Hepatic stellate cell (primary cell): ENCODE data around the gene USP2.
A peak's percentile ranks its signal among the peaks of the same experiment; 100 is the strongest.

Experiments used
- DNase-seq: peaks from one replicate; pipeline ENCODE4 v3.0.0; 2011; ENCODE audit warnings: low spot score

Gene USP2

GRCh38 chr11:119363081-119363850 lies 18.2 kb downstream of the USP2 start:
- DNase-seq, result no peak

- no peak for DNase-seq
Observed at GRCh38 chr11:119362741-119363080, 18.8 kb downstream of the USP2 start.

GRCh38 chr11:119361941-119362725 lies 19.4 kb downstream of the USP2 start:
- DNase-seq, result no peak

DNA sequence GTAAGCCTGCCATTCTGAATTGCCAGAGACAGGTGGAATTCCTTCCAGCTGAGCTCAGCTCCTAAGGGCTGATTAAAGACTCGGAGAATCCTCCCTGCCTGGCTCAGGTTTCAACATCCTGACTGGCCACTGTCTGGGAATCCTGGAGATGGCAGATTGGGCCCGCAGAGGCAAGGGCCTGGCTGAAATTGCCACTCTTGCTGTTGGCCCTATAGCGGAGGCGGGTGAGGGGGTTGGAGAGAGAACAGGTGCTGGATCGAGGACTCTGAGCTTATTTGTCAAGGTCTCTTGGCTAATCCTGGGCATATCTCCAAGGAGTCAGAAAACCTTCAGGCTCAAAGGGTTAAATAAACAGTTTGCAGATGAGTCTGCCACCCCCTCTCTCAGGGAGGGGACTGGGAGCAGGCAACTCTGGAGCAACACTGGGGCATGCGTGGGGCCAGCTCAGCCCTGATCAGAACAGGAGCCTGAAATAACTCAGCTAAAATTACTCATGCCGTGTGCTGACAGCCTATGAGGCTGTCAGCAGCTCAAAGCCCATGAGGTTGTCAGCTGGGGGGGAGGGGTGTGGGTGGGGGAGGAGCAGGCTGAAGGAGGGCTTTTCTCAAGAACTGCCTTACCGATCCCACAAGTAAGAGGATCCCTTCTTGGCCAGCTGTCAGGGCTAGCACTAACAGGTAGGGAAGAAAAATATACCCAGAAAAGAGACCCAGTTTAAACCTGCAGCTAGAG lies 20.3 kb downstream of the USP2 start:
- peak; percentile 80 for DNase-seq

DNA sequence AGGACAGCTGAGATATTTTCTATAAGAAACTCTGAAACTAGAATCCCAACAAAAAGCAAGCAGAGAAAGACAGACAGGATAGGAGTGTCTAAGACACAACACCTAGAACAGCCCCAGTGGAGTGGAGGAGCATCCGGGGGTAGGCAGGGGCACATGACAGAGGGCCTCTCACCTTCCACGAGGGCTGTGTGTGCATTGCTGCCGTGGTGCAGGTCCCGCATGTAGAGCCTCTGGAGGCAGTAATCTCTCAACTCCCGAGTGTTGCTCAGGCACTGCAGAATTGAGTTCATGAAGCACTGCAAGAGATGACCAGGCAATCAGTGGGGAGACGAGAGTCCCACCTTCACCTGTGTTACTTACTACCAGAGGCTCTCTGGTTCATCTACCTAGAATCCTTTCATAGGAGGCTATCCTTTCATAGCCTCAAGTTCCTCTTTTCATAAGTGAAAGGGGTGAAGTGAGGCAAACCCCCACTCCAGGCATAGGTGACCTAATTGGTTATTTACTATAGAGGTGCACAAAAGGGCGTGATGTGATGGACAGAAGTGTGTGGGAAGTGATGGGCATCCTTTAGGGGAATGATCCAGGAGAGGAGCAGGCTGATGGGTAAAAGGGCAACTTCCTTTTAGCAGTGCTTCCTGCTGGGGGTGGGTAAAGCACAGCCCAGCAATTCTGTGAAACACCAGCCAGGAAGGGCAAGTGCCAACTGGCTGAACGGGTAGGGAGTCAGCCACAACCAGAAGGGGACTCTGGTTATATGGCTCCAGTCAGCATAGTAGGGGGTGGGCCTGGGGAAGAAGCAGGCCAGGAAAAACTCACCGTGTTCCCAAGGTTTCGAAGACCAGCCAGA lies 21.9 kb downstream of the USP2 start:
- no peak for DNase-seq

DNA sequence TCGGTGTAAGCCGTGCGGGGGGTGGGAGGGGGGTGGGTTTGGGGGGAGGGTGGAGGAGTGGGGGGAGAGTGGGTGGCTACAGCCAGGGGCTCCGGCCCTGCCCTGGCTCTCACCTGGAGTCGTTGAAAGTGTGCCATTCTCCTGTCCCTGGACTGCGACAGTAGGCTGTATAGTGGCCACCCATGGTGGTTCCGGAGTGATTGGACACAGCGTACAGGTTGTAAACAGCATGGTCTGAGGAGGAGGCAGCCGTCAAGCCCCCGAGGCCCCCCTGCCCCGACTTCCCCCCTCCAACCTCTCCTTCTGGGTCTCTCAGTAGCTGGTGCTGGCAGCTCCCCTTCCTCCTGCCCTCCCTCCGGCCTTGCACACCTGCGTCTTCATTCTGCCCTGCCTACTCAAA lies 24.4 kb downstream of the USP2 start:
- no peak for DNase-seq

- peak; percentile 92 for DNase-seq
Observed at GRCh38 chr11:119356349-119357031, 25.0 kb downstream of the USP2 start.

GRCh38 chr11:119355091-119355843 lies 26.2 kb downstream of the USP2 start:
- no peak for DNase-seq

DNA sequence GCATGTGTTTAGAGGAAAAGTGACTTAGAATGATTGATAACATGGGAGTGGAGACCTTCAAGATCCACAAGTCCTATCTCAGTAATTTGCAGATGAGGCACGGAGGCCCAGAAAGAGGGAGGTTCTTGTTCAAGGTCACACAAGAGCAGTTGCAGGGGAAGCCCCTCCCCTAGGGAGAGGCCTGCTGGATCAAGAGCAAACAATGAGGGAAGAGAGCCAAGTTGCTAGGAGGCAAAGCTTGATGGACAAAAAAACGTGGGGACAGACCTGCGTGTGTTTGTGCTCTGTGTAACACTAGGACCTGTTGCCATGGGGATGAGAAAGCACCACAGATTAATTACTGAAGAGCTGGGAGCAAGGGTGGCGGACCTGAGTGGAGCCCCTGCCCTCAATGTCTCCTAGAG lies 28.6 kb downstream of the USP2 start:
- DNase-seq, result no peak

DNA sequence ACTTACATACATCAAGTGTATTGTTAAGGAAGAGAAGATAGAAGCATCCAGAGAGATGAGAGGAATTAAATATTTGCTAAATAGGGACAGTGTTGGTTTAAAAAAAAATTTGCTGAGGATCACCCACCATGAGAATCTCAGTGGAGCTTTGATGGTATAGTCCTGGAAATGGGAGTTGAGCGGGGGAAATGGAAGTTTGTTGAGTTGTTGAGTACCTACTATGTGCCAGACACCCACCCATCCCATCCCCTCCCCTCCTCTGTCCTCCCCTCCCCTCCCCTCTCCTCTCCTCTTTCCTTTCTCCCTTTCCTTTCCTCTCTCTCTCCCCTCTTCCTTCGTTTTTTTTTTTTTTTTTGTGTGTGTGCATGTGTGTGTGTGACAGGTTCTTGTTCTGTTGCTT lies 30.3 kb downstream of the USP2 start:
- DNase-seq, result no peak

DNA sequence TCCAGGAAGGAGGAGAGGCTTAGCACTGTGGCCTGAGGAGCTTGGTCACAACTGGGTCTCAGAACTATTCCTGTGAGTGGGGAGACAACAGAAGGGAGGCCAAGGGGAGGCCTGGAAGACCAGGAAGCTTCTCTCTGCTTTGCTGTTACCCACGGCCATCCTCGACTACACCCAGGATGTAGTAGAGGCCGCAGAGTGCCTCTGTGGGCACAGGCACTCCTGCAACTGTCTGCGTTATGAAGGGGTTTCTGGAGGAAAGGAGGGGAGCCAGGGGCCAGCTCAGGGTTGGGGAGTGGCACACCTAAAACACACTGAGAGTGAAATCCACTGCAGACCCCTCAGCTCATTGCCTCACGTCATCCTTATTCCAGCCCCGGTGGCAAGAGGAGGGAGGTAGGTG lies 31.2 kb downstream of the USP2 start:
- DNase-seq, result no peak

GRCh38 chr11:119347940-119348605 lies 33.4 kb downstream of the USP2 start:
- no peak for DNase-seq

GRCh38 chr11:119347242-119347641 lies 34.2 kb downstream of the USP2 start:
- DNase-seq, result peak; percentile 51

- no peak for DNase-seq
Observed at GRCh38 chr11:119346605-119347004, 34.9 kb downstream of the USP2 start, which contains the start of gene MFRP. TSS of gene MFRP (minus strand) at chr11:119346705. CDS start at chr11:119346513, 192 bp downstream.

GRCh38 chr11:119345685-119346084 lies 35.8 kb downstream of the USP2 start:
- DNase-seq, result no peak

DNA sequence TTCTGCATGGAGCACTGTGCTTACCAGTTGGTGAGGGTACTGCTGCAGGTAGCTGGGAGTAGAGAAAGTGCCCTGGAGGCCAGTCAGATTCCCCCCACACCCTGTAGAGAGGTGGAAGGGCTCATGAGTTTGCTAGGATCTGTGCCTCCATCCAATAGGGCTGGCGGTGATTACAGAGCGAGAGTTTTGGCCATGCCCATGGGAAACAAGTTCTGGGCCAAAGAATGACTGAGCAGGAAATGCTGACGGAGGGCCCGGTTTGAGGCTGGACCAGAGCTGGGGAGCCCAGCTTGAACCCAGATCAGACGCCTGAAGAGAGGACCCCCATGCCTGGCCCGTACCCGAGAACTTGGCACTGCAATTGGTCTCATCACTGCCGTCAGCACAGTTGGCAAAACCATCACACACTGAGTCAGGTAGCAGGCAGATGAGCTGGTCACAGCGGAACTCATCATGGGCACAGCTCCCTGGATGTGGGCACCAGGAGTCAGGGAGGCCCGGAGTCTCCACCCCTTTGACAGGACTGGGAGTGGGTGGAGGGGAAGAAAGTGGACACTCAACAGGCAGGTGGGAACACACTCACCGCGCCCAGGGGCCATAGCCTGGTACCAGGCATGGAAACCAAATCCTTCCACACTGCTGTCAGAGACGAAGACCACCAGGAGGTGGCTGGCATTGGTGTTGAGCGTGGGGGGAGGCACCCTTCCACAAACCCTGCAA lies 37.0 kb downstream of the USP2 start:
- DNase-seq, result no peak

GRCh38 chr11:119343726-119344125 lies 37.8 kb downstream of the USP2 start:
- no peak for DNase-seq

DNA sequence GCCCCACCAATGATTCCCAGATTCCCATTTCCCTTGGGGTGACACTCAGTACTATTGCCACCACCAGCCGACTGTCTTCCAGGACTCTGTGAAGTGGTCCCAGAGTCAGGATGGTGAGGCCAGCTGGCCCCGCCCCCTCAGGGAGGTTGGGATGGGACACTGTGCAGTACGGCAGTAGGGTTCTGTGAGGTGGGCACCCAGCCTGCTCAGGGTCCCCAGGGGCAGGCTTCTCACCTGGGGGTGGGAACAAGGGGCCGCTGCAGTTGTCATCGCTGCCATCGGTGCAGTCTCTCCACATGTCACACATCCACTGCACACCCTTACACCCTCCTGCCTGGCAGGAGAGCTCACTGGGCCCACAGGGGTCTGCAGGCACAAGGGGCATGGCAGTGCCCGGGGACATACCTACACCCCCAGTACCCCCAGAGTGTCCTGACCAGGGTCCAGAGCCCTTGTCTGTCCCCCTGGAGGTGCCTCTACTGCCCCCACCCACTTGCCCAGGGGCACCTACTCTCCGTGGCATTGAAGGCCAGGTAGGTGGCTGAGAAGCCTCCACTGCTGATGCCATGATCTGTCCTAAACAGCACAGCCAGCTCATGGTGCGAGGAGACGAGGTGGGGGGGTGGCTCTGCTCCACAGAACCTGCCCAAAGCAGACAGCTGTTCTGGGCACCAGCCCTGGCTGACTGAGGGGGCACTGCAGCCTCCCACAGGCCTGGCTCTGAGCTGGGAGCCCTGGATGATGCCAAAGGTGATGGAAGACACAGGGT lies 38.9 kb downstream of the USP2 start:
- DNase-seq, result no peak

DNA sequence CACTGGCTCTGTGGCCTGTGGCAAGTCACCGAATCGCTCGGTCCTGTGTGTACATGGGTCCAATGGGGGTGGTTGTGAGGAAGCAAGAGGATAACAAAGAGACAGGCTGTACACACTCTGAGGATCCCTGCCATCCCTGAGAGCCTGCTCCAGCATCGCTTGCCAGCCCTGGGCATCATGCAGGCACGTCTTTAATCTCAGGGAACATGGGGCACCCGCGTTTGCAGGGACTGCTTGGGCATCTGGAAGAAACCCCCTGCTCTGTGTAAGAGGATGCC lies 39.5 kb downstream of the USP2 start:
- no peak for DNase-seq
